ENCODE measurements around the gene EXOC3L4.
"Not testable (repeated sequence)": the region's sequence is repeated elsewhere in the genome, so short reads cannot be mapped to it uniquely, and the experiment has no call there.

Gene EXOC3L4

DNA sequence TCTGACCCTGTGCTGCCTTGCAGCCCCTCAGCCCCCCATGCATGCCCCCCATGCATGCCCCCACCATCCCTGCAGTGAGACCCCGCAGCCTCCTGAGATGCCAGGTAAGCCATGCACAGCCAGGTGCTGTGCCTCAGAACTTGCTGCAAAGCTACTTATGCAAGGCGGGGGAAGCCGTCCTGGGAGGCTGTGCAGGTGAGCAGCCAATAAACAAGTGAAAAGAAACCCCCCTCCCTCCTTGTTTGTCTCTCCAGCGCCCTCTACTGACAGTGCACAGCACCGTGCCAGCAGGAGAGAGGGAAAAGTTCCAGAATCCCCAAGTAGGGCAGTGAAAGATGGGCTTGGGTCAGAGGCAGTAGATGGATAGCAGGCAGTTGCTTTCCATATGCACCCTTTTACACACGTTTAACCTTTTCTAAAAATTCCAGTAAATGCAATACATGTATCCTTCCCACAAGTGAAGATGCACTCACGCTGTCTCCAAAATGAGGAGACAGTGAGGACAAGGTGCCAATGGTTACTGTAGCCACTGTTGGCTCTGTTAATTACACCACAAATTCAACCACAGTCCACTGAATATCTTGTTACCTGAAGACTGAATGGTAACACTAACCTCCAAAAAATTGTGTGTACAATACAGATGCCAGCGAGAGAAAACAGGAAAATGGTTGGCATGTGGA lies 46.7 kb downstream of the EXOC3L4 start:
- peak in 1 of 2 donors; percentile 11 for DNase-seq (ENCODE audit: low spot score in 2 of 2)
- Mint-ChIP-seq H3K4me1 (peaks cover 14% of the 10 kb centered on the region), H3K4me3 (peak overlapping the region; percentile 54), H3K9me3 (no peaks in the 10 kb centered on the region), H3K36me3 (no peaks in the 10 kb centered on the region), H3K27ac (peak overlapping the region; percentile 80), H3K27me3 (peaks cover 24% of the 10 kb centered on the region)
- ATAC-seq (ENCODE audit: low read depth): peak; percentile 28

DNA sequence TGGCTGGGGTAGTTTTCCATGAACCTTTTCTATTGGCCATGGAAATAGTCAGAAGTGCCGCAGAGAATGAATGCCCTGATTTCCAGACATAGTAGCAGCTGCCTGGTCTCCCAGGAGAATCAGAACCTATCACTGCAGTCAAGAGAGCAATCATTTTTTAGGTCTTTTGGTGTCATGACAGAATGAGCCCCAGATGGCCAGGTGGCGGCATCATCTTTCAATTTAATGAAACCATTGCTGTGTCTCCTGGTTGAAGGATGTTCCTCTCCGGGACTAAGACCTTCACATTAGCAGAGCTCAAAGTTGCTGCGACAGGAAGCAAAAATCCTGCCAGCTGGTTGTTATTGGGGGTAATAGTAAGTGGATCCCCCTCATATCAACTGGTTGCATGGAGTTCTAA lies 47.5 kb downstream of the EXOC3L4 start:
- H3K27ac Mint-ChIP-seq: no peak overlapping the region
- no peak for ATAC-seq (ENCODE audit: low read depth)
- no peaks in the 10 kb centered on the region for H3K9me3 Mint-ChIP-seq
- peaks cover 24% of the 10 kb centered on the region for H3K27me3 Mint-ChIP-seq
- H3K4me1 Mint-ChIP-seq: peaks cover 14% of the 10 kb centered on the region
- DNase-seq (ENCODE audit: low spot score in 2 of 2): no peak
- H3K36me3 Mint-ChIP-seq: no peaks in the 10 kb centered on the region
- H3K4me3 Mint-ChIP-seq: no peak overlapping the region

DNA sequence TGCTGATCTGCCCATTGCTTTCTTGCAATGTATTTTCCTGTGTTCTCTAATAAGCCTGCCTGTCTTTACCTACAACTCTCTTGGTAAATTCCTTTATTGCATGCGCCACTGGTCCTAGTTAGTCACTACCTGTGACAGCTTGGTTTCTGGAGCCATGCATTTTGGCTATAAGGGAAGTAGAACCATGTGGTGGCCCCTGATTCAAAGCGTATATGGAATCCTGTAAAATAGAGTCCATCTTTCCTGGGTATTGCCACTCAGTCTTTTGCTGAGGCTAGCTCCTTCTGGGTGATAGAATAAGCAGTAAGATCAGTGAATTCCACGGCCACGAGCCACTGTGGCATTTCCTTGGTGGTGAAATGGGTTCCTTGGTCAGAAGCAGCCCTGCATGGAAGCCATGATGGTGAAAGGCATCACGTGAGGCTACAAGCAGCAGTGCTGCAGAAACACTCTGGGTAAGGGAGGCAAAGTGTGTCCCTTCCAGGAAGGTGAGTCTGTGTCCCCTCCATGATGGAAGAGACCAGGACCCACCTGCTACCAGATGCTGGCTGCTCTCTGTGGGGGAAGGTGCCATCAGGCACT lies 48.3 kb downstream of the EXOC3L4 start:
- Mint-ChIP-seq H3K27me3 (peaks cover 25% of the 10 kb centered on the region), H3K4me1 (peaks cover 14% of the 10 kb centered on the region), H3K36me3 (no peaks in the 10 kb centered on the region), H3K27ac (no peak overlapping the region), H3K4me3 (no peak overlapping the region), H3K9me3 (no peaks in the 10 kb centered on the region)
- ATAC-seq (ENCODE audit: low read depth) (no peak), DNase-seq (ENCODE audit: low spot score in 2 of 2) (no peak)

DNA sequence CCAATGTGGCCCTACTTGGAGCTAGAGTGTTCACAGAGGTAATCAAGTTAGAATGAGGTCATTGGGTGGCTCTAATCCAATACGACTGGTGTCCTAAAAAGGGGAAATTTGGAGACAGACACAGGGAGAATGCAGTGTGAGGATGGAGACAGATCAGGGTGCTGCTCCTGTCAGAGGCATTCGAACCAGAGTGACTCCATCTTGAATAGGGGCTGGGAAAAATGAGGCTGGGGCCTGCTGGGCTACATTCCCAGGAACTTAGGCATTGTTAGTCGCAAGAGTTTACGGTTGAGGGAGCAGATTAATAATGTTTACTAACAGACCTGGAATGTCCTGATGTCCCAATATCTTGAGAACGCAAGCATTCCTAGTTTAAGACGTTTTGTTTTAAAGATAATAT lies 49.0 kb downstream of the EXOC3L4 start:
- no peak overlapping the region for H3K27ac Mint-ChIP-seq
- H3K9me3 Mint-ChIP-seq: no peaks in the 10 kb centered on the region
- H3K4me1 Mint-ChIP-seq: peaks cover 14% of the 10 kb centered on the region
- no peak overlapping the region for H3K4me3 Mint-ChIP-seq
- no peaks in the 10 kb centered on the region for H3K36me3 Mint-ChIP-seq
- no peak for ATAC-seq (ENCODE audit: low read depth)
- no peak for DNase-seq (ENCODE audit: low spot score in 2 of 2)
- peaks cover 26% of the 10 kb centered on the region for H3K27me3 Mint-ChIP-seq

DNA sequence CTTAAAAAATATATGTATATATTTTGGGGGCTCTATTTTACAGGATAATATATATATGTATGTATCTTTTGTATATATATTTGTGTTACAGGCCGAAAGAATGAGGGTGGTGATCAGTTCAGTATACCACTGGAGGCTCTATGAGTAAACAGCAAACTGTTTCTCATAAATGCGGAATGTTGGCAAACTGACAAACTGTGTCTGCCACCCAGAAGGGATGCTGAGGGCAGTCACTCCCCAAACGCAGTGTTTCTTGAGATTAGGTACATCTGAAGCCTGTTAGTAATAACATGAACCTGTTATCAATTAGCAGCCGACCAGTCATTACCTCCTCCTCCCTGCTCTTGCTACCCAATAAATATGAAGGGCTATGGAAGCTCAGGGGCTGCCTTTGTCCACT lies 49.6 kb downstream of the EXOC3L4 start:
- no peaks in the 10 kb centered on the region for H3K9me3 Mint-ChIP-seq
- peaks cover 28% of the 10 kb centered on the region for H3K27me3 Mint-ChIP-seq
- no peak for ATAC-seq (ENCODE audit: low read depth)
- no peaks in the 10 kb centered on the region for H3K36me3 Mint-ChIP-seq
- peaks cover 14% of the 10 kb centered on the region for H3K4me1 Mint-ChIP-seq
- no peak overlapping the region for H3K27ac Mint-ChIP-seq
- no peak overlapping the region for H3K4me3 Mint-ChIP-seq
- no peak for DNase-seq (ENCODE audit: low spot score in 2 of 2)

DNA sequence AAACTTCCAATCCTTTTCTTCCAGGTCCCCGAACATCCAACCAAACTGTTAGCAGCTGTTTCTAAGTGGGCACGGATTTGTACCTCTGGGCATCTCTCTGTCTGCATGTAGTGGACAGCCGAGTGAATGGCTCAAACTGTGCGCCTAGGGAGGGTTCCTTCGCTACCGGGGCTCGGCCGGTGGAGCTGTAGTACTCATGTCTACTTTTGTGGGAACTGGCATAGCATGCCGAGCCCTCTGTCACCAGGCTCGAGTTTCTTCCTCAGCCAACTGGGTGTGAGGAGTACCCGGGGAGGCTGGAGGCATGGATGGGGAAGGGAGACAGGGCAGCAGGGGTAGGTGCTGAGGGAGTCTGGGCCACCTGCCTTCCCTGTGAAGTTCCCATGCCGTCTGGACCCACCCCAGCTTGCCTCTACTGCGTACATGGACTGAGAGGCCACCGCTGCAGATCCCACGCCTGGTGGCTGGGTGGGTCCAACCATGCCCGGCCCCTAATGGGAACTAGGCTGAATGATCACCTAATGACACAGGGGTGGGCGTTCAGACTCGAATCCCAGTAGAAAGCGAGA lies 51.7 kb downstream of the EXOC3L4 start:
- no peak overlapping the region for H3K4me3 Mint-ChIP-seq
- ATAC-seq (ENCODE audit: low read depth): no peak
- no peaks in the 10 kb centered on the region for H3K36me3 Mint-ChIP-seq
- peaks cover 27% of the 10 kb centered on the region for H3K27me3 Mint-ChIP-seq
- DNase-seq (ENCODE audit: low spot score in 2 of 2): no peak
- peaks cover 3% of the 10 kb centered on the region for H3K4me1 Mint-ChIP-seq
- H3K9me3 Mint-ChIP-seq: no peaks in the 10 kb centered on the region
- no peak overlapping the region for H3K27ac Mint-ChIP-seq

DNA sequence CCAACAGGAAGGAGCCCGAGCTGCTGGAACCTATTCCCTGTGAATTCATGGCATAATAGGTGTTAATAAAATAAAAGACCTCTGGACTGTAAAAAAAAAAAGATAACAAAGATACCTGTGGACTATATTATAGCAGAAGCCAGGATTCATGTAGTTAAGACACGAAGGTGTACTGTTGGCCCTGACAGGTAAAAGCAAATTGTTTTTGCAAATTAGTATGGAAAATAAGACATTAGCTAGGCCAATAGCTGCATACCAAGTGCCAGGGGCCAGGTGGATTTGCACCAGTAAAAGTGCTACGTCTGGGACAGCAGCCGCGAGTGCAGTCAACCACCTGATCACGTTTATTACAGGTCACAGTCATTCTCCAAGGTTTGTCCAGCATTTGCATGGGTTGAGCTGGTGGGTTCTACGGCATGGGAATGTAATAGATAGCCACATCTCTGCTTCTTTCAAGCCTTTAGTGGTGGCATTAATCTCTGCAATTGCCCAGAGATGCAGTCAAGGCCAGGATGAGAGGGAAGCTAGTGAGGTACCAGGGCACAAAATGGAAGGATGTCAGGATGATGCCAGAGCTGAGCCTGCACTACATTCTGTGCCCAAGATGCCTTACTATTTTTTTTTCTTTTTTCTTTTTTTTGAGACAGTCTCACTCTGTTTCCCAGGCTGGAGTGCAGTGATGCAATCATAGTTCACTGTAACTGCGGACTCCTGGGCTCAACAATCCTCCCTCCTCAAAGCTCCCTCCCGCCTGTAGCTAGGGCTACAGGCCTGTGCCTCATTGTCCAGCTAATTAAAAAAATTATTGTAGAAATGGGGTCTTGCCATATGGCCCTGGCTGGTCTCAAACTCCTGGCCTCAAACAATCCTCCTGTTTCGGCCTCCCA lies 55.1 kb downstream of the EXOC3L4 start:
- Mint-ChIP-seq H3K27ac (no peak overlapping the region), H3K27me3 (peaks cover 16% of the 10 kb centered on the region)
- no peak for DNase-seq (ENCODE audit: low spot score in 2 of 2)

DNA sequence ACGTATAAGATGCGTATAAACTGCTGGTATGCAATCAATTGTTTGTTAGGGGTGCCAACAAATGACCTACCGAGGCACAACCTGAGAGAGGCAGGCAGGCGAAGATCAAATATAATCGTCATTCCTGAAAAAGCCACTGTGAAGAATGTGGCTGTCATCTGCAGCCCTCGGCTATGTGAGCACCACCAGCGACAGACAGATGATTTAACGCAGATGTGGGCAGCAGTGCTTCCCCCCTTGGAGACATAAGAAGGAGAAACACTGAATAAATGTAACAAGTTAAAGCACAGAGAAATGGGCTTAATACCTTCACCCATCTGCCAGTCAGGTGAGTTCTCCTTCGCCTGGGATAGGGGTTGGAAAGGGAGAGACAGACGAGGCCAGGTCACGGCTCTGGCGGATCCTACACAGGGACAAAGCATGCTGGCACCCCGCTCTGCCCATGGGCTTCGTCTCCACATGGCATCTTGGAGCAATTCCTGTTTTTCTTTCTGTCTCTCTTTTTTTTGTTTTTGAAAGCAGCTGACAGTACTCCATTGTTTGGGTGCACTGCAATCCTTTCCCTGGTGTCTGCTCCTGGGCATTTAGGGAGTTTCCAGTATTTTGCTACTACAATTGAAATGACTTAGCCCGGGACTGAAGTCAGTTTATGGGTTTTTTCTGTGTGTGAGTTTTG lies 56.9 kb downstream of the EXOC3L4 start:
- peaks cover 12% of the 10 kb centered on the region for H3K27me3 Mint-ChIP-seq

More for the DNA sequence above, 55.1 kb downstream of the EXOC3L4 start:
- H3K4me3 Mint-ChIP-seq: no peak overlapping the region
- H3K4me1 Mint-ChIP-seq: no peaks in the 10 kb centered on the region
- no peaks in the 10 kb centered on the region for H3K9me3 Mint-ChIP-seq
- no peaks in the 10 kb centered on the region for H3K36me3 Mint-ChIP-seq
- ATAC-seq (ENCODE audit: low read depth): no peak

DNA sequence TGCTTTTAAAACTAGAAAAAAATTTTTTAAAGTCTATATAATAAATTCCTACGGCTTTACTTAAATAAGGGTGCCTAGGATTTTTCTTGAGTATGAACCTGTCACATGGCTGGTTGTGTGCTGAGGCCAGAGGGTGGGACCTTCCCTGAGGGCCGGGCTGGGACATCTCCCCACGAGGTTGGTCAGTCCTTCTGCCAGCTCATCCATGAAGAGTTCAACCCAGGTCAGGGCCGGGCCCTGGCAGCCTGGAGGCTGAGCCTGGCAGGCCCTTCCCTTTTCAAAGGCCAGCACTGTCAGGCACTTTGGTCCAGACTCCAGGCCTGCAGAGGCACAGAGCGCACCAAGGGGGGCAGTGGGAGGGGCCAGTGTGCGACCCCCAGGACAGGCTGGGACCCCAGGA lies 60.5 kb downstream of the EXOC3L4 start:
- ATAC-seq (ENCODE audit: low read depth) (no peak), DNase-seq (ENCODE audit: low spot score in 2 of 2) (no peak)
- Mint-ChIP-seq H3K27ac (no peak overlapping the region), H3K4me1 (no peaks in the 10 kb centered on the region), H3K36me3 (no peaks in the 10 kb centered on the region), H3K4me3 (no peak overlapping the region), H3K27me3 (peaks cover 5% of the 10 kb centered on the region), H3K9me3 (no peaks in the 10 kb centered on the region)

More for the DNA sequence above, 56.9 kb downstream of the EXOC3L4 start:
- DNase-seq (ENCODE audit: low spot score in 2 of 2): no peak
- Mint-ChIP-seq H3K9me3 (no peaks in the 10 kb centered on the region), H3K4me3 (no peak overlapping the region), H3K4me1 (no peaks in the 10 kb centered on the region), H3K27ac (no peak overlapping the region), H3K36me3 (no peaks in the 10 kb centered on the region)
- no peak for ATAC-seq (ENCODE audit: low read depth)

DNA sequence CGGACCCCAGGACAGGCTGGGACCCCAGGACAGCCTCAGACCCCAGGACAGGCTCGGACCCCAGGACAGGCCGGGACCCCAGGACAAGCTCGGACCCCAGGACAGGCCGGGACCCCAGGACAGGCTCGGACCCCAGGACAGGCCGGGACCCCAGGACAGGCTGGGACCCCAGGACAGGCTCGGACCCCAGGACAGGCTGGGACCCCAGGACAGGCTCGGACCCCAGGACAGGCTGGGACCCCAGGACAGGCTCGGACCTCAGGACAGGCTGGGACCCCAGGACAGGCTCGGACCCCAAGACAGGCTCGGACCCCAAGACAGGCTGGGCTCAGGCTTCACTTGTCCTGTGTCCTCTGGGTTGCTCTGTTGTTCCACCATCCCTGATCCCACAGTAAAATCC lies 60.9 kb downstream of the EXOC3L4 start:
- ATAC-seq (ENCODE audit: low read depth); DNase-seq (ENCODE audit: low spot score in 2 of 2); H3K9me3 Mint-ChIP-seq; H3K27me3 Mint-ChIP-seq; H3K4me3 Mint-ChIP-seq; H3K36me3 Mint-ChIP-seq; H3K4me1 Mint-ChIP-seq; H3K27ac Mint-ChIP-seq: not testable (repeated sequence)

DNA sequence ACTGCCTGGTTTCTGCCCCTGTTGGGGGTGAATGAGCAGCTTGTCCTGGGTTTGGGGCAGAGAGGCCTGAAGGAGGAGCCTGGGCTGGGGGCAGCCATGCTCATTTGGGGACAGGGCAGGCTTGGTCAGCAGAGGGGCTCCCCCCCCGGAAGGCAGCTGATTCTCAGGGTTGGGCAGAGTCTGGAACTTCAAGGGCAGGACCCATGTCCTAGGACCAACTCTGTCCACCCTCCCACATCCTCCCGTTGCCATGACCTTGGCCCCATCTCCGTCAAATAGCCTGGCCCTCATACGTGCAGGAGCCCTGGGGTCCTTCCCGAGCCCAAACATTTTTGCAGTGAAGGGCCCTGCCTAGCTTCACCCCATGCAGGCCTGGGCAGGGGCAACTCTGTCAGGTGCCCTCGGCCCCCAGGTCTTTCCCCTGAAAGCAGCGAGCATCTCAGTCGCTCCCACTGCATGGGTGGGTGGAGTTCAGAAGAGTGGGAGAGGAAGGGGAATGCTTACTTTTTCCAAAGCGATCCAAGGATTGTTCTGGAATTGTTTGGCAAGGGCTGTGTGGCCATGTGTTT lies 61.4 kb downstream of the EXOC3L4 start:
- H3K27me3 Mint-ChIP-seq: peaks cover 5% of the 10 kb centered on the region

DNA sequence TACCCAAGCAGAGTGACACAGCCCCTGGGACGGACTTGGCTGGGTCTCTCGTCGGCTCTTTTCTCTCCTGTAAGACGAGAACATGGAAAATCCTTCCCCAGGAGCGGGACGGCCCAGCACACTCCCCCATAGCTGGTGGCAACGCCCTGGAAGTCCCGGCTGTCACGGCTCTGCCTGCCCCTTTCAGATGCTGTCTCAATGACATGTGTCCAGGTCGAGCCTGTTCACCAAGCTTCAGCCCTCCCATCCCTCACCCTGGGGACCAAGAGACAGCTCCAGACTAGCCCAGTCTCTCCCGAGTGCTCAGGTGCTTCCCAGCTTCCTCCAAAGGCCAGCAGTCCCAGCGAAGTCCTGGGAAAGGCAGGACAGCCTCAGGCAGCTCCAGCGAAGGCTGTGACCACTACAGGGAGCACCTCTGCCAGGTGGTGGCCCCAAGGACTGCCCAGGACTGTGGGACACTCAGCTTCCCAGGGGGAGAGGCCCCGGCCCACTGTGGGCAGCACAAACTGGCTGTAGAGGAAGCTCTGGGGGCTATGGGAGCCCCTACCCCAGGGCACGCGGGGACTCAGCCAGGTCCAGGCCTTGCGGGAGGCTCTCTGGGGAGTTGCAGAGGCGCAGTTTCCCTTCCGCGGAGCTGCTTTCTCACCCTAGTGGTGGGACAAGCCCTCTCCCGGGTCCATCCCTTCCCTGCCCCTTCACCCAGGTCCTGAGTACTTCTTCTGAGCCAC lies 62.3 kb downstream of the EXOC3L4 start:
- no peaks in the 10 kb centered on the region for H3K36me3 Mint-ChIP-seq
- DNase-seq (ENCODE audit: low spot score in 2 of 2): no peak
- no peaks in the 10 kb centered on the region for H3K9me3 Mint-ChIP-seq
- no peak overlapping the region for H3K27ac Mint-ChIP-seq
- H3K27me3 Mint-ChIP-seq: peaks cover 7% of the 10 kb centered on the region
- no peak for ATAC-seq (ENCODE audit: low read depth)
- H3K4me3 Mint-ChIP-seq: no peak overlapping the region
- H3K4me1 Mint-ChIP-seq: peaks cover 2% of the 10 kb centered on the region

More for the DNA sequence above, 61.4 kb downstream of the EXOC3L4 start:
- Mint-ChIP-seq H3K9me3 (no peaks in the 10 kb centered on the region), H3K36me3 (no peaks in the 10 kb centered on the region), H3K4me3 (no peak overlapping the region), H3K4me1 (peaks cover 2% of the 10 kb centered on the region), H3K27ac (no peak overlapping the region)
- DNase-seq (ENCODE audit: low spot score in 2 of 2) (no peak), ATAC-seq (ENCODE audit: low read depth) (no peak)

DNA sequence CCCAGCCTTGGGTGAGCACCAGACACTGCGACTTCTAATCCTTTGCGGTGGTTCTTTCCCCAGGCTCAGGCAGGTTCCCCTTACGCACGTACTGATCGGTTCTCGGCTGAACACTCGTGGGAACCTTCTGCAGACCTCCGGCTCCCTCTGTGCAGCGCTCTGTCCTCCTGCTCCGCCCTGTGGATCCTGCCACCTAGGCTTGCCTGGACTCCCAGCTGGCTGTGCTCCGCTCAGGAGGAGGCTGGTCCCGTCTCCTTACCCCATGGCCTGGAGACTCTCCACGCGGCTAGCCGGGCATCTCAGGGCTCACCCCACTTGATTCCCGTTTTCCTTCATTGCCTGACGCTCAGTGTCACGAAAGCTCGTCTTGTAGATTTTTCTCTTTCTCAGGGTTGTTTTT lies 63.4 kb downstream of the EXOC3L4 start:
- H3K27ac Mint-ChIP-seq: no peak overlapping the region
- H3K9me3 Mint-ChIP-seq: peaks cover 2% of the 10 kb centered on the region
- ATAC-seq (ENCODE audit: low read depth) (no peak), DNase-seq (ENCODE audit: low spot score in 2 of 2) (no peak)
- peaks cover 13% of the 10 kb centered on the region for H3K27me3 Mint-ChIP-seq
- H3K4me3 Mint-ChIP-seq: no peak overlapping the region
- H3K4me1 Mint-ChIP-seq: peaks cover 2% of the 10 kb centered on the region
- H3K36me3 Mint-ChIP-seq: no peaks in the 10 kb centered on the region
